Measurements from ENCODE around the gene CACHD1. TPM values are rescaled to one million over a fixed set of nuclear protein-coding genes. Genes with fewer than 3 reads are reported as not detected.

Gene CACHD1
- total RNA-seq, 1 experiment from 2014 or later: 16.6 TPM

DNA sequence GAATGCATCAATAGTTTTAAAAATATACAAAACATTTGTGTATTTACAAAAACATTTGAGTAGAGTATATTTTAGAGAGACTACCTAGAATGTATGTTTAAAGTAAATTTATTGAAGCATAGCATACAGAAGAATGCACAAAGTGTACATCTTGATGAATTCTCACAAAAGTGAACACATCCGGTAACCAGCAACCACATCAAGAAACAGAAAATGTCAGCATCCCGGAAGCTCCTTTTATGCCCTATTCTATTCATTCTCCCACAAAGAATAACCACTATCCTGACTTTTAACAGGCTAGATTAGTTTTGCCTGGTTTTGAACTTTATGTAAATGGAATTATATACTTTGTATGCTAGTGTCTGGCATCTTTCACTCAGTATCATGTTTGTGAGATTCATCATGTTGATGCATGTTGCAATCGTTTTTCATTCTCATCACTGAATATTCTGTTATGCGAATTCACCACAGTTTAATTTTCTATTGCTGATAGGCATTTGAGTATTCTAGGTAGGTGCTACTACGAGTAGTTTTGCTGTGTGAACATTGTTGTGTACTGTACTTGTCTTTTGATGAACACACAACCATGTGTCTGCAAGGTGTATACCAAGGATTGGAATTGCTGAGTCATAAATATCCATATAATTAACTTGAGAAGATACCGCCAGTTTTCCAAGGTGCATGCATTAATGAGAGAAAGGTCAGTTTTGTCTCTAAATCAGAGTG, 75.4 kb downstream of the CACHD1 start:
- TF ChIP-seq, protein P1, sequence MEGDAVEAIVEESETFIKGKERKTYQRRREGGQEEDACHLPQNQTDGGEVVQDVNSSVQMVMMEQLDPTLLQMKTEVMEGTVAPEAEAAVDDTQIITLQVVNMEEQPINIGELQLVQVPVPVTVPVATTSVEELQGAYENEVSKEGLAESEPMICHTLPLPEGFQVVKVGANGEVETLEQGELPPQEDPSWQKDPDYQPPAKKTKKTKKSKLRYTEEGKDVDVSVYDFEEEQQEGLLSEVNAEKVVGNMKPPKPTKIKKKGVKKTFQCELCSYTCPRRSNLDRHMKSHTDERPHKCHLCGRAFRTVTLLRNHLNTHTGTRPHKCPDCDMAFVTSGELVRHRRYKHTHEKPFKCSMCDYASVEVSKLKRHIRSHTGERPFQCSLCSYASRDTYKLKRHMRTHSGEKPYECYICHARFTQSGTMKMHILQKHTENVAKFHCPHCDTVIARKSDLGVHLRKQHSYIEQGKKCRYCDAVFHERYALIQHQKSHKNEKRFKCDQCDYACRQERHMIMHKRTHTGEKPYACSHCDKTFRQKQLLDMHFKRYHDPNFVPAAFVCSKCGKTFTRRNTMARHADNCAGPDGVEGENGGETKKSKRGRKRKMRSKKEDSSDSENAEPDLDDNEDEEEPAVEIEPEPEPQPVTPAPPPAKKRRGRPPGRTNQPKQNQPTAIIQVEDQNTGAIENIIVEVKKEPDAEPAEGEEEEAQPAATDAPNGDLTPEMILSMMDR (IDR thresholded peaks at IDR 0.05; ENCODE audit: insufficient read depth in 1 of 2, low read depth in 1 of 2, low read length in 1 of 2, severe bottlenecking in 1 of 2, unreplicated experiment in 1 of 2): no peak
- no peaks in the 10 kb centered on the region for H3K9me3 Mint-ChIP-seq (ENCODE audit: unreplicated experiment)
- Histone ChIP-seq H3K4me3 (ENCODE audit: low read depth, low read length) (no peak overlapping the region), H3K36me3 (ENCODE audit: control insufficient read depth, insufficient read depth, low read length) (no peaks in the 10 kb centered on the region), H3K4me1 (no peaks in the 10 kb centered on the region), H3K27me3 (replicated peaks; ENCODE audit: control insufficient read depth, insufficient read depth, low read length) (no peaks in the 10 kb centered on the region), H3K9me3 (no peaks in the 10 kb centered on the region)
- POLR2A ChIA-PET: no interaction called here
- no peak overlapping the region for H3K4me3 Mint-ChIP-seq (ENCODE audit: unreplicated experiment)
- H3K36me3 Mint-ChIP-seq (ENCODE audit: insufficient read depth, unreplicated experiment): peaks cover 6% of the 10 kb centered on the region
- no peak for DNase-seq
- H3K27me3 Mint-ChIP-seq (ENCODE audit: insufficient read depth, unreplicated experiment): no peaks in the 10 kb centered on the region
- no TSS peak for BruUV-seq (replicated peaks)
- no peak overlapping the region for H3K27ac Mint-ChIP-seq (ENCODE audit: unreplicated experiment)
- peaks cover 15% of the 10 kb centered on the region for H3K4me1 Mint-ChIP-seq (ENCODE audit: low read depth, unreplicated experiment)
- intact Hi-C loops (cut with micrococcal nuclease; ENCODE audit: unreplicated experiment): loop anchor here (10.0 kb wide), 1 partner anchor 280 kb away; no protein-coding TSS in a partner anchor
- CTCF ChIA-PET: no interaction called here

DNA sequence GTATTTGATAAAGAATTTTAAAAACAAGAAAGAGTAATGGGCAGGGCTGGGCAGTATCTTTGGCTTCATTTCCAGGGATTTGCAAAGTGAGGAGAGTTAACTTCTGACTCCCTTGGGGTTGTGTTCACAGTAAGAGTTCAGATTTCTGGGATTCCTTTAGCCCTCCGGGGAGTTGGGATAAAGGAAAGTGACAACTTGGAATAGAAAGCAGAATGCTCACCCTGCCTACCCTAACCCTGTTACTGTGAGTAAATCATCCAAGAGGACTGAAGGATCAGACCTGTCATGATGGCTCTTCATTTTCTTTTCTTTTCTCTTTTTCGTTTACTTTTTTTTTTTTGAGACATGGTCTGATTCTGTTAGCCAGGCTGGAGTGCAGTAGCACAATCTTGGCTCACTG, 76.1 kb downstream of the CACHD1 start:
- ChIA-PET CTCF (no interaction called here), POLR2A (no interaction called here)
- no peaks in the 10 kb centered on the region for H3K36me3 ChIP-seq (ENCODE audit: control insufficient read depth, insufficient read depth, low read length)
- peaks cover 8% of the 10 kb centered on the region for H3K4me1 Mint-ChIP-seq (ENCODE audit: low read depth, unreplicated experiment)
- no peaks in the 10 kb centered on the region for H3K9me3 Mint-ChIP-seq (ENCODE audit: unreplicated experiment)
- H3K4me3 Mint-ChIP-seq (ENCODE audit: unreplicated experiment): no peak overlapping the region
- no TSS peak for BruUV-seq (replicated peaks)
- H3K36me3 Mint-ChIP-seq (ENCODE audit: insufficient read depth, unreplicated experiment): peaks cover under 1% of the 10 kb centered on the region
- H3K27me3 ChIP-seq (replicated peaks; ENCODE audit: control insufficient read depth, insufficient read depth, low read length): no peaks in the 10 kb centered on the region
- no peaks in the 10 kb centered on the region for H3K9me3 ChIP-seq
- intact Hi-C loops (cut with micrococcal nuclease; ENCODE audit: unreplicated experiment): loop anchor here (10.0 kb wide), 1 partner anchor 279 kb away; no protein-coding TSS in a partner anchor
- H3K4me1 ChIP-seq: no peaks in the 10 kb centered on the region
- H3K4me3 ChIP-seq (ENCODE audit: low read depth, low read length): no peak overlapping the region
- TF ChIP-seq, protein P1 (IDR thresholded peaks at IDR 0.05; ENCODE audit: insufficient read depth in 1 of 2, low read depth in 1 of 2, low read length in 1 of 2, severe bottlenecking in 1 of 2, unreplicated experiment in 1 of 2): no peak
- no peak overlapping the region for H3K27ac Mint-ChIP-seq (ENCODE audit: unreplicated experiment)
- DNase-seq: no peak
- H3K27me3 Mint-ChIP-seq (ENCODE audit: insufficient read depth, unreplicated experiment): no peaks in the 10 kb centered on the region

DNA sequence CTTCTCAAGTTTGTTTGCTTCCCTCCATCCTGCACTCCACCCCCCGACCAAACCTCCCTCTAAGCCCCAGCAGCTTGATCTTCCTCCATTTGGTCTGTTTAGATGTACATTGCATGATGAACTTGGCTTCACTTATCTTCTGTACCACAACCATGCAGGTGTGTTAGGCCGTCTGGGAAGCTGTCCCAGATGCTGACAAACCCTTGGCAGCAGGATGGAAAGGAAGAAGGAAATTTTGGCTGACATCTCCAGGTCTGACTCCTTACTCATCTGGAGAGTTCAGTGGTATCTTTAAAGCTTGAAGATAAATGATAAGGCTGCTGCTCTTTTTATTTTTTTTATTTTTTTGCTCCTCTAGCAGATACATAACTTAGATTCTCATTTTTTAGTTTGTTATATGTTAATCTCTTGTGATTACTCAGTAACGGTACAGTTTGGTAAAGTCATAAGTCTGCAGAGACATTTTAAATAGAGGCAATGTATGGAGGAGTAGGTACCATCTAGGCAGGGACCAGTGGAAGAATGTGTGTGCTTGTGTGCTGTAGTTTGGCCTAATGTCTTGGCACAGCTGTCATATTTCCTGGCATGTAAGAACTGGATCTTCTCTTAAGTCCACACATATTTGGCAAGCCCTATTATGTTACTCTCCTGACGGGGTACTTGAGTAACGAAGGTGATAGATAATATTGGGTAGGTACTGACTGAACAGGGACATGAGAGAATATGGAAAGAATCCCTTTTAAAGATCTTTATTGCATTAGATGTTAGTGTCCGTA, 79.7 kb downstream of the CACHD1 start:
- Mint-ChIP-seq H3K27ac (ENCODE audit: unreplicated experiment) (no peak overlapping the region), H3K27me3 (ENCODE audit: insufficient read depth, unreplicated experiment) (no peaks in the 10 kb centered on the region), H3K36me3 (ENCODE audit: insufficient read depth, unreplicated experiment) (peaks cover 5% of the 10 kb centered on the region), H3K4me3 (ENCODE audit: unreplicated experiment) (no peak overlapping the region), H3K4me1 (ENCODE audit: low read depth, unreplicated experiment) (peaks cover 7% of the 10 kb centered on the region), H3K9me3 (ENCODE audit: unreplicated experiment) (no peaks in the 10 kb centered on the region)
- TF ChIP-seq, protein P1 (IDR thresholded peaks at IDR 0.05; ENCODE audit: insufficient read depth in 1 of 2, low read depth in 1 of 2, low read length in 1 of 2, severe bottlenecking in 1 of 2, unreplicated experiment in 1 of 2): no peak
- DNase-seq: no peak
- ChIA-PET CTCF (no interaction called here), POLR2A (no interaction called here)
- intact Hi-C loops (cut with micrococcal nuclease; ENCODE audit: unreplicated experiment): loop anchor here (10.0 kb wide), 1 partner anchor 275 kb away; no protein-coding TSS in a partner anchor
- Histone ChIP-seq H3K4me1 (no peaks in the 10 kb centered on the region), H3K27me3 (replicated peaks; ENCODE audit: control insufficient read depth, insufficient read depth, low read length) (no peaks in the 10 kb centered on the region), H3K36me3 (ENCODE audit: control insufficient read depth, insufficient read depth, low read length) (no peaks in the 10 kb centered on the region), H3K9me3 (no peaks in the 10 kb centered on the region), H3K4me3 (ENCODE audit: low read depth, low read length) (no peak overlapping the region)
- BruUV-seq (replicated peaks): no TSS peak
